GM19395 (cell line): ENCODE results near the gene DLX2.
"Not testable (repeated sequence)": the region's sequence is repeated elsewhere in the genome, so short reads cannot be mapped to it uniquely, and the experiment has no call there.

Experiments used
- ATAC-seq: cut with Tn5 transposase; IDR thresholded peaks from one replicate; pipeline ENCODE4 v1.9.1; 2021; ENCODE audit warnings: mild to moderate bottlenecking, moderate library complexity; ENCODE audit not compliant: unreplicated experiment

The DLX2 gene

DNA sequence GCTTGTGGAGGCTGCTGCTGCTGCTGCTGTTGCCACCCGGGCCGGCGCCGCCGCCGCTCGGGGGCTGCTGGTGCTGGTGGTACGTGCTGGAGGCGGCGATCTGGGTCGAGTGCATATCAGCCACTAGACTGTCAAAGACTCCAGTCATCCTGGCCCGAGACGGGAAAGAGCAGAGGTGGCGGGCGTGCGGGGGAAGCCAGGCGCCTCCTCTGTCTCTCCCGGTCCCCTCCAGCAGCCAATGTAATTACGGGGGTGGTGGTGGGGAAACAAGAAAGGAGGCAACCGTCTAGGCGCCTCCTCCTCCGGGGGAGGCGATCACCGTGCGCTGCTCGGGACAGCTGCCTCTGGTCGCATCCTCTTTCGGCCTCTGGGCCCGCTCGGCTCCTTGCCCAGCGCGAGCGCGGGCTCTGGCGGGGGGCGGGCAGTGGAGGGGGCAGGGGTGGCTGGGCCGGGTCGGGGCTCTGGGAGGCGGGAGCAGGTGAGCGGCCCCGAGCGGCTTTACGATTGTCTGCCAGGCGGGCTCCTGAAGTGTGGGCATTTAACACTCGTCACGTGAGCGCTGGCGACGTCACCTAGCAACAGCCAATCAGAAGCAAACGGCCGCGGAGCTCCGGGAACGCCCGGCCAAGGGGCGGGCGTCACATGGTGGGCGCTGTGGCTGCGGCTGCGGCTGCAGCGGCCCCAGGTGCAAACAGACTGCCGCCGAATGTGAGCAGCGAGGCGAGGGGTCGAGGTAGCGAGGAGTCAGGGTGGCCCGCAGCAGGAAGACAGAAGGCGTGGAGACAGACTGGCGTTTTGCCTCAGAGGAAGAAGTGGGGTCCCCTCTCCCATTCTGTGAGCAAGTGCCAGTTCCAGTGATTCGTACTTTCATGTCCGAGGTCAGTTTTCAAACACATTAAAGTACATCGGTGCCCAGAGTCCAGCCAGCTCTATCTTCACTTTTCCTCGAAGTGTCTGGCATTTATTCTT, at the start of gene DLX2:
TSS of gene DLX2 (minus strand) at position 510 of the 969 bp plus-strand sequence. CDS start at position 148, 362 bp downstream.
- peak; percentile 83 for ATAC-seq

DNA sequence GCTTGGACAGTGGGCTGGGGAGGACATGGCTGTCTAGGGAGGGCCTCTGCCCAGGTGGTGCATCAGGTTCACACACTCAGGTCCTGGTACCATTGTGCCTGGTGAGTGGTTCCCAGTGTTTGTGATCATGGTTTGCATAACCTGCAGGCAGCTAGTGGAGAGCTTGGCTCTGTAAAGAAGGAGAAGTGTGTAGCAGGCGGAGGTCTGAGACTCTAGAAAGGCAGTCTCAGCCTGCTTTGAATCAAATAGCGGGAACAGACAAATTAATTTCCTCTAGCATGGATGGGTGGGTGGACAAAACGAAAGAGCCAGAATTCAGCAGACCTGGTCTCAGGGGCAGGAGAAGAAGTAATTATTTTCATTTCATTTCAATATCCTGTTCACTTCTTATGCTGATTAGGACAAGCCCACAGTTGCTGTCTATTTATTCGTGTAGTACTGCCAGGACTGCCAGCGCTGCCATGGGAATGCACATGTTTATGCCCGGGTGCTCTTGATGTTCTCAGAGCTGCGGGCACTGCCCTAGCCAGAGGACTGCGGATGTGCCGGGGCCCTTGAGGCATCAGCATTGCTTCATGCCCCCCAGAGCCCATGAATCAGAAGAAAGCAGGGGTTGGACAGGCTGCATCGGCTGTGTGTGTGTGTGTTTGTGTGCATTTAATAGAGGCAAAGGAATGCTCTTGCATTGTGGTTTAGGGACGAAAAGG, 45.4 kb upstream of the DLX2 start:
- ATAC-seq, result no peak

DNA sequence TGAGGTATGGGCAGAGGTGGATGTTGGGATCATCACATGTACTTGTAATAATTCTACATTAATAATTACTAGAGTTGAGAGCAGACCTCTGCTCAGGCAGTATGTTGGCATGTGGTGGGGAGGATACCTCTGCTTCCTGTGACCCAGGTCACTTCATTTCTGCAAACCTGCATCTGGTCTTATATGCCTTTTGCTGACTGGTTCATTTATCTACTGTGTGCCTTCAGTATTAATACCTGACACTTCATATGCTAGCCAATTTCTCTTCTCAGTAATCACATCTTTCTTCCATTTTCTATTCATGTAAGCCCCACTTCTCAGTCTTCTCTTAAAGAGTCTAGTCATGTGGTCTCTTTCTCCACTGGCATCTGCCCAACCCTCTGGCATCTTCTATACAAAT, 41.1 kb upstream of the DLX2 start:
- no peak for ATAC-seq

DNA sequence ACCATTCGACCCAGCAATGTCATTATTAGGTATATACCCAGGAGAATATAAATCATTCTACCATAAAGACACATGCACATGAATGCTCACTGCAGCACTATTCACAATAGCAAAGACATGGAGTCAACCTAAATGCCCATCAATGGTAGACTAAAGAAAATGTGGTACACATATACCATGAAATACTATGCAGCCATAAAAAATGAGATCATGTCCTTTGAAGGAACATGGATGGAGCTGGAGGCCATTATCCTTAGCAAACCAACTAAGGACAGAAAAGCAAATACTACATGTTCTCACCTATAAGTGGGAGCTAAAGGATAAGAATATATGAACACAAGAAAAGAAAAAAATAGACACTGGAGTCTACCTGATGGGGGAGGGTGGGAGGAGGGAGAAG, 36.0 kb upstream of the DLX2 start:
- ATAC-seq, result not testable (repeated sequence)

DNA sequence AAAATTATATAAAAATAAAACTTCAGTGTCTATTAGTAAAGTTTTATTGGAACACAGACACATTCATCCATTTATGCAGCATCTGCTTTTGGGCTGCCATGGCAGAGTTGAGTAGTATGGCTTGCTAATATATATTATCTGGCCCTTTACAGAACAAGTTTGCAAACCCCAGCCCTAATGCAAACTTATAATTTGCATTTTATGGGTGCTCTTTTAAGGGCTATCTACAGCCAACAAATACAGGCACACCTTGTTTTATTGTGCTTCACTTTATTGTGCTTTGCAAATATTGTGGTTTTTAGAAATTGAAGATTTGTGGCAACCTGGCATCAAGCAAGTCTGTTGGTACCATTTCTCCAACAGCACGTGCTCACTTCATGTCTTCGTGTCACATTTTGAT, 35.2 kb upstream of the DLX2 start:
- no peak for ATAC-seq

DNA sequence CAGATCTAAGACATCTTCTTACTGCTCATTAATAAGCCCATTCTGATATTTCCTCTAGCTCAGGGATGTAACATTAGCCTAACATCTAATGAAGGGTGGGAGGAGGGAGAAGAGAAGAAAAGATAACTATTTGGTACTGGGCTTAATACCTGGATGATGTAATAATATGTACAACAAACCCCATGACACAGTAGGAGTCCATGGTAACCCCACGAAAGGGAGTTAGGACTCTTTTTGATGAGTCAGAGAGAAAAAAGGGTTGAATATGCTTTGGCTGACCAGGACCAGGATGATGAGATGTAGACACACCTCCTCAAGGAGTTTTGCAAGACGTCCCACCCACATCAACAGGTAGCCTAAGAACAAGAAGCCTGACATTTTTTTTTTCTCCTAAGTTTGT, 34.4 kb upstream of the DLX2 start:
- no peak for ATAC-seq

DNA sequence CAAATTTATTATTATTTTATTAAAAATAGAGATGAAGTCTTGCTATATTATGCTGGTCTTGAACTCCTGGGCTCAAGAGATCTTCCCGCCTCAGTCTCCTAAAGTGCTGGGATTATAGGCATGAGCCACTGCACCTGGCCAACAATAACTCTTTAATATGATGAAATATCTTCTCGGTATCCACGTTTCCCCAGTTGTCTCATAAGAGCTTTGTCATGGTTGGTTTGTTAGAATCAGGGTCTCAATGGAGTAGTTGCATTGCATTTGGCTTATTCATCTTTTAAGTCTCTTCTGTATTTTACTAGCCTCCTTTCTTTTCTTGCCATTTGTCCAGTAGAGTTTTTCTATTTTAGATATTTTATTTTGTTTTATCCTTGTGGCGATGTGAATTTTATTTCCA, 32.7 kb upstream of the DLX2 start:
- ATAC-seq, result no peak

DNA sequence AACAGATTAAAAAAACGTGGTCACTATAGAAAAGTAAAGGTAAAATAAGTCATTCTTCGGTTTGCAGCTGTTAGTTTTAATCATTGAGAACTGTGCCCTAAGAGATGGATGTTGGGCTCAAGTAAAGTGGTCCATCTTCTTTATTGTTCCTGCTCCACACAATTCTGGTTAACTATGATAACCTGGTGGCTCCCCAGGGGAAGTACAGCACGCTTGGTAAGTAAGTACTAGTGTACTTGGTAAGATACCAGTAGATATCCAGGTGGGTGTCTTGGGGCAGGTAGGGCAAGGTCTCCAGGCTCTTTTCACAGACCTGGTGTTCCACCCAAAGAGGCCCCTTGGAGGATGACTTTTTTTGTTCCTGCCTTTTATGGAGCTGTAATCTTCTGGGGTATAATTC, 31.6 kb upstream of the DLX2 start:
- no peak for ATAC-seq

DNA sequence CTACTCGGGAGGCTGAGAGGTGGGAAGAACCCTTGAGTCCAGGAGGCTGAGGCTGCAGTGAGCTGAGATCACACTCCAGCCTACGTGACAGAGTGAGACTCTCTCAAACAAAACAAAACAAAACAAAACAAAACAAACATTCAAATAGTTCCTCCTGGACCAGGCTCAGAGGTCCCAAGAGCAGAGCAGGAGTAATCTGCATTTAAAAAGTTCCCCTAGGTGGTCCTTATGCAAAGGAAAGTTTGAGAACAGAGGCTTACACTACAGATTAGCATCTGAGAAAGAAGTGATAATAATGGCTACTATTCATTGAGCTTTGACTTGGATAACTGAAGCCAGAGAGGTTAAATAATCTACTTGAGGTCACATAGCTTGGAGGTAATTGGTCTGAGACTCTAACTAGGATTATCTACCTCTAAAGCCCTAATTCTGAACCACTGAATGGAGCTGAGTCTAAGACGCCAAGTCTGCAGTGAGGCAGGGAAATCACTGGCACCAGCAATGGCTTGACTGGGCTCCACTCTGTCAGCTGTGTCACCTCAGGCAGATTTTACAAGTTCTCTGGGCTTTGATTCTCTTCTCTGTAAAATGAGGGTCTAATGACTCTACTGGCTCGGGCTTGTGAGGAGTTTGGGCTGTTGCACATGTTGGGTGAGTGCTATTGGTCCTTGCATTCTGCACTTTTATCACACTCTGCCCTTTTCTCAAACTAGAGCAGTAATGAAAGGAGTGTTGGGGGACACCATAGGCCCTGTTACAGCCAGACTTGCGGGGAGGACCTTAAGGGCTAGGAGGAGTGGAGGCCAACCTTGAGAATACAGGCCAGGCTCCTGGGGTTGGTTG, 29.2 kb upstream of the DLX2 start:
- no peak for ATAC-seq

DNA sequence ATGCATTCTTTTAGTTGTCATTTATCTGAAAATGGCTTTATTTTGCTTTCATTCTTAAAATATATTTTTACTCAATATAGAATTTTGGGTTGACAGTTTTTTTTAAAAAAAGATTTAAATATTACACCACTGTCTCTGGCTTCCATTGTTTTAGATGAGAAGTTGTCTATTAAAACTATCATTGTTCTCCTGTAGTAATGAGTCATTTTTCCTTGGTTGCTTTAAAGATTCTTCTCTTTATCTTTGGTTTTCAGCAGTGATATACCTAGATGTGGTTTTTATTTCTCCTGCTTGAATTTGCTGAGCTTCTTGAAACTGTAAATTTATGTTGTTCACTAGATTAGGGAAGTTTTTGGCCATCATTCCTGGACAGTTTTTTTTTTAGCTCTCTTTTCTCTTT, 26.7 kb upstream of the DLX2 start:
- no peak for ATAC-seq

DNA sequence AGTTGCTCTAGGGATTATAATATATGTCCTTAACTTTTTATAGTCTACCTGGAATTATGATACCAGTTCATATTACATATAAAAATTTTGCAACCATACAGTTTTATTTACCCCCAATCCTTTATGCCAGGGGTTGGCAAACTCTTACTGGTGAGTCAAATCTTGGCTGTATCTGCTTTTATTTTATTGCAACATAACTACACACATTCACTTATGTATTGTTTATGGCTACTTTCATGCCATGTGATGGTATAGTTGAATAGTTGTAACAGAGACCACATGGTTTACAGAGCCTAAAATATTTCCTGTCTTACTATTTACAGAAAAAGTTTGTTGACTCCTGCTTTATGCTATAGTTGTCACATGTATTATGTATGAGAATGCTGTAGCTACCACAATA, 25.8 kb upstream of the DLX2 start:
- ATAC-seq, result no peak

DNA sequence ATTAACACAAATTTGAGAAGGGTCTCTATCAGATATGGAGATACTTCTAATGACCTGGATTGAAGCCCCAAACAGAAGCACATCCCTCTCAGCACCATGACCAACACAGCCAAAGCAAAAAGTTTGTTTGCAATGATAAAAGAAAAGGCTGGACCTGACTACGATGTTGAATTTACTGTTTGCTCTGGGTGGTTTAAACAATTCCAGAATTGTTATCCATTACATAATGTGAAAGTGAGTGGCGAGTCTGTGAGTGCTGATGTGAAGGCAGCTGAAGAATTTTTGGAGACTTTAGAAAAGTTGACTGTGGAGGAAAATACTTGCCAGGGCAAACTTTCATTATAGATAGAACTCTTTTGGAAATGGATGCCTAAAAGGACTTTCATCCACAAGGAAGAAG, 17.4 kb upstream of the DLX2 start:
- no peak for ATAC-seq

DNA sequence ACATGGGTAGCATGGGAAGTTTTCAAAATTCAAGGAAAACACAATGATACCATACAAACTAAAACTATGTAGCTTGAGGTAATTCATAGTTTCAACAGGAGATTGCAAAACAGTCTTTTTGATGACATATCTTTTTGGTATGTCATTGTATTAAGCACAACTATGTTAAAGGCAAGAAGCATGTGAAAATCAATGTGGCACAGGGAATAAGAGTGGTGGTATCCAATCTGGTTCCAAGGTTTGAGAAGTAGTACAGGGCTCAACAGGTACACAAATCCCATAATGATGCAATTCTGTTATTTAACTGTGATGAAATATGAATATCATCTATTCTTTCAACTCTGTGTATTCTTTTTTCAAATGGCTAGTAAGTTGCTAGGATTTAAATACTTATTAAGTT, 16.4 kb upstream of the DLX2 start:
- ATAC-seq, result no peak

DNA sequence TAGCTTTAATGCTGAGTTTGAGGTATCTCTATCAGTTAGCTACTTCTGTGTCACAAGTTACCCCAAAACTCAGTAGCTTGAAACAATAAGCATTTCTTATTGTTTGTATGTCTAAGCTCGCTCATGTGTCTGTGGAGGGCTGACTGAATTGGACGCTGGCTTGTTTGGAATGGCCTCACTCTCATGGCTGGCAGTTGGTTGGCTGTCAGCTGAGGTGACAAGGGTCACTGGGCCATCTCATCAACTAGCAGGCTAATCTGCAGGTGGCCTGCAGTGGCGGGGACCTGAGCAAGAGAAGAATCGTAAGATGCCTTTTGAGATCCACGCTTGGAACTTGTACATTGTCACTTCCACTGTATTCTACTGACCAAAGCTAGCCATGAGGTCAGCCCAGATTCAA, 13.4 kb upstream of the DLX2 start:
- ATAC-seq, result no peak

DNA sequence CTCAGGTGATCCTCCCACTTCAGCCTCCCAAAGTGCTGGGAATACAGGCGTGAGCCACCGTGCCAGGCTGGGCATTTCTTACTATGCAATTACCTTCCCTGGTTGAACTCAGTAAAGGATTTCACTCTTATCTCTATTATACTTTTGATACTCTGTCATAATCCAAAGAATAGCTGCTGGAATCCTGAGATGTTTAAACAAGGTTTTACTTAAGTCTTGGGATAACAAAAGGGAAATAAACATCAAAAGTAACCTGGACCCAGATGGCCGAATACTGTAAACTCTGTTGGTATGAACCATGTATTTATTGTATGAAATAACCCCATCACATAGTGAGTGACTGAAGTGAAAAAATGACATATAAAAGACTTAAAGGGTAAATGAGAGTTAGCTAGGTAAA, 11.9 kb upstream of the DLX2 start:
- no peak for ATAC-seq

DNA sequence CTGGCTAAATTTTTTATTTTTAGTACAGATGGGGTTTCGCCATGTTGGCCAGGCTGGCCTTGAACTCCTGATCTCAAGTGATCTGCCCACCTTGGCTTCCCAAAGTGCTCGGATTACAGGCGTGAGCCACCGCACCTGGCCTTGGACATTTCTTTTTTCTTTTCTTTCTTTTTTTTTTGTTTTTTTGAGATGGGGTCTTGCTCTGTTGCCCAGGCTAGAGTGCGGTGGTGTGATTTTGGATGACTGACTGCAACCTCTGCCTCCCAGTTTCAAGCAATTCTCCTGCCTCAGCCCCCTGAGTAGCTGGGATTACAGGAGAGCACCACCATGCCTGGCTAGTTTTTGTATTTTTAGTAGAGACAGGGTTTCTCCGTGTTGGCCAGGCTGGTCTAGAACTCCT, 11.5 kb upstream of the DLX2 start:
- ATAC-seq, result not testable (repeated sequence)

DNA sequence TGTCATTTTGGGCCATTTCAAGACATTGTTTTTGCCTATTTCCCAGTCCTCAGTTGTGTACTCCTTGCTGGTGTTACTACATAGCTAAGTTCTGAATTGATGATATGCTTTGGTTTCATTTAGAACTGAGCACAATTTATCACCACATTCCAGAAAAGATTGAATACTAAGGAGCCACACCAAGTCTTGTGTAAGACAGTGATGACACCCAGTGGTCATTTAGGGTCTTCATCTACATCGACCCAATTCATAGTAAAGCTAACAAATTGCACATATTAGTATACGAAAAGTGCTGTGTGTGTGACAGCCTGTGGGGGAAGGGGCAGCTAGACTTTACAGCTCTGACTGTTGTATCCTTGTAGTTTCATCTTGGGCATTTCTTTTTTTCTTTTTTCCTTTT, 10.9 kb upstream of the DLX2 start:
- ATAC-seq, result no peak

DNA sequence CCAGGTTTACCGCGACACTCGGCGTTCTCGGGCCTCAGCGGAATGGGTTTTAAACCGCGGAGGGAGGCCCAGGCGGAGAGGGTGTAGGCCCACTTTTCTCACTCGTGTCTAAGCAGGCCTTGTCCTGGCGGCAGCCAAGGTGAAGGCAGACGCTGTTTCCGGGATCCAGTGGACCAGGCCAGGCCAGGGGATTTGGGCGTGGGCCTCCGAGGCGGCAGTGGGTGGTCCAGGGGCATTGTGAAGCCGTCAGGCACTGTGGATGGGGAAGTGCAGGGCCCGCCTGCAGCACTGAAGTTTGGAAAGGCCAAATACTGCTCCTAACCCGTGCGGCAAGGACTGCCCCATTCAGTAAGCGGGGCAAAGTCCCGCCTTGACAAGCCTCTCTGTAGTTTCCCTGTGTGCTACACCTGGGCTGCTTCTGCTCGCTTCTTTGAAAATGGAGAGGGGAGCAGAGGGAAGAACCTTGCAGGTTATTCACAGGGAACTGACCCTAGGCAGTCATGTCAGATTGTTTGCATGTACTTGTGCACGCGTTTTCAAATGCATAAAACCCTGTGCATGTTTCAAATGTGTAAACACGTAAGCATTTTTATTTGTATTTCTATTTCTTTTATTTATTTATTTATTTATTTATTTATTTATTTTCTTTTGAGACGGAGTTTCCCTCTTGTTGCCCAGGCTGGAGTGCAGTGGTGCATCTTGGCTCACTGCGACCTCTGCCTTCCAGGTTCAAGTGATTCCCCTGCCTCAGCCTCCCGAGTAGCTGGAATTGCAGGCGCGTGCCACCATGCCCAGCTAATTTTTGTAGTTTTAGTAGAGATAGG, 7.5 kb upstream of the DLX2 start:
- ATAC-seq, result no peak

DNA sequence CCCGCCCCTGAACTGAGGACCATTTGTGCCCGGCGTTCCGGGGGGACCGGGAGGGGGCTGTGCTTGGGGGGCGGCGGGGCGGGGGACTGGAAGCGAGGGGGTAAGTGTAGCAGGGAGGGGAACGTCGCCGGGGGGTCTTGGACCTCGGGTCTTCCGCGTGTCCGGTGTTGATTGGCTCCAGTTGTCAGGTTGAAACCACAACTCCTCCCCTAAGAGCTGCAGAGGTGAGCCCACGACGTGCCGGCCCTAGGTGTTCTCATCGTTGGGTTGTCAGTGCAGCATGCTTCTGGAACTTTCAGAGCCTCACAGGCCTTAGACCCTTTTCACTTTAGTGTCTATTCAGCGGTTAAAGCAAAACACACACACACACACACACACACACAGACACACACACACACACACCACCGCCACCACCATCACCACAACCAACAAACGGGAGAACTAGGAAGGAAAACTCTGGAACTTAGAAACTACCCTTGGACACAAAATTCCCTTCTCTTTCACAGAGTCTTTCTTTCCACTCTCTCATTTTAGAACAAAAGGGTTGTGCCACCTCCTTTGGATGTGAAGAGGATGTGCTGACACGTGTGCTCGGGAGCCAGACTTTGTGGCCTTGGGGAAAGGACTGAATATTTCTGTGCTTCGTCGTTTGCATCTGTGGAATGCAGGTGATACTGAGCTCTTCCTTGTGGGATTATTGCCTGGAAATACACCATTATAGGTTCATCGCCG, 6.7 kb upstream of the DLX2 start:
- no peak for ATAC-seq

DNA sequence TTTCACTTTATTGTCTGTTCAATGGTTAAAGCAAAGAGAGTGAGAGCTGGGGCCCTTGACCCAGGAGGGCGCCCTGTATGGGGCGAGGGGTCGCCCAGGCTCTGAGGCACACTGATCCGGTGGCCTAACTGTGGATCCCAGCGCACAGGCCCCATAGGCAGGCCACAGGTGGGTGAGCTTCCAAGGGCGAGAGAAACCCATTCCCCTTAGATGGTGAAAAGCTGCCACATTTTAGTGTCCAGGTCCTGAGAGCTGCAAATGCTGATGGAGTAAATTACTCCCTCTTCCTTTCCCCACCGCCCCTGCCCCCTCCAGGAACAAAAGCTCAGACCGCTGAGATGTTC, 5.9 kb upstream of the DLX2 start:
- ATAC-seq, result no peak
